C4-2B (cell line): ENCODE data around the gene CUL7.

ENCODE experiments used
- CTCF ChIP-seq: fragments of 450-650 bp; conservative IDR thresholded peaks from 2 replicates; pipeline ENCODE4 v1.5.1; 2017; ENCODE audit warnings: mild to moderate bottlenecking
- ZFX ChIP-seq: fragments of 450-650 bp; IDR thresholded peaks from 2 replicates; pipeline ENCODE4 v1.6.1; 2017

GRCh38 chr6:43097502-43097901 lies 43.9 kb upstream of the CUL7 start:
- TF ChIP-seq CTCF (no peak), ZFX (no peak)
